SK-N-SH treated with all-trans-retinoic acid at 6 μM for 48 hours (cell line): Measurements from ENCODE around the gene ULK4.

Experiments
- ATAC-seq: fragments of 200-7000 bp; cut with Tn5 transposase; 3 replicates; pipeline ENCODE4 v1.9.1; 2020; ENCODE audit warnings: mild to moderate bottlenecking, moderate library complexity
- ARNTL ChIP-seq: fragments of 450-650 bp; formaldehyde crosslinking; IDR thresholded peaks from 2 replicates; pipeline ENCODE4 v1.5.0; 2020; ENCODE audit warnings: low read depth, mild to moderate bottlenecking, moderate library complexity, borderline replicate concordance
- BACH2 ChIP-seq: fragments of 250-450 bp; sonication (Bioruptor Pico); IDR thresholded peaks from 2 replicates; pipeline ENCODE4 v1.9.0; 2021; ENCODE audit warnings: mild to moderate bottlenecking, borderline replicate concordance
- ESRRG ChIP-seq: fragments of 250-450 bp; sonication (Bioruptor Pico); IDR thresholded peaks from 2 replicates; pipeline ENCODE4 v1.6.1; 2021; ENCODE audit warnings: mild to moderate bottlenecking
- GLIS3 ChIP-seq: fragments of 250-450 bp; sonication (Bioruptor Pico); IDR thresholded peaks from 2 replicates; pipeline ENCODE4 v1.5.0; 2020; ENCODE audit warnings: mild to moderate bottlenecking, moderate library complexity
- ISL1 ChIP-seq: fragments of 250-450 bp; sonication (Bioruptor Pico); IDR thresholded peaks from 2 replicates; pipeline ENCODE4 v2.1.2; 2022; ENCODE audit warnings: mild to moderate bottlenecking, moderate library complexity
- OSR1 ChIP-seq: fragments of 250-450 bp; sonication (Bioruptor Pico); IDR thresholded peaks from 2 replicates; pipeline ENCODE4 v1.8.0; 2022; ENCODE audit warnings: moderate library complexity, mild to moderate bottlenecking, inconsistent platforms
- PPARA ChIP-seq: fragments of 250-450 bp; sonication (Bioruptor Pico); IDR thresholded peaks from 2 replicates; pipeline ENCODE4 v1.5.0; 2020; ENCODE audit warnings: mild to moderate bottlenecking, borderline replicate concordance
- RARB ChIP-seq: fragments of 250-450 bp; sonication (Bioruptor Pico); IDR thresholded peaks from 2 replicates; pipeline ENCODE4 v1.8.0; 2021; ENCODE audit warnings: mild to moderate bottlenecking, moderate library complexity
- TCF4 ChIP-seq: fragments of 250-450 bp; sonication (Bioruptor Pico); IDR thresholded peaks from 2 replicates; pipeline ENCODE4 v1.8.0; 2021; ENCODE audit warnings: mild to moderate bottlenecking, moderate library complexity, borderline replicate concordance
- TOX ChIP-seq: fragments of 250-450 bp; sonication (Bioruptor Pico); IDR thresholded peaks from 2 replicates; pipeline ENCODE4 v1.8.0; 2021; ENCODE audit warnings: mild to moderate bottlenecking, moderate library complexity, borderline replicate concordance
- ZC3H10 ChIP-seq: fragments of 250-450 bp; sonication (Bioruptor Pico); IDR thresholded peaks from 2 replicates; pipeline ENCODE4 v1.5.1; 2021; ENCODE audit warnings: mild to moderate bottlenecking, moderate library complexity
- ZFP3 ChIP-seq: fragments of 250-450 bp; sonication (Bioruptor Pico); IDR thresholded peaks from 2 replicates; pipeline ENCODE4 v1.5.0; 2020; ENCODE audit warnings: mild to moderate bottlenecking, moderate library complexity
- ZFP30 ChIP-seq: fragments of 450-650 bp; formaldehyde crosslinking; IDR thresholded peaks from 2 replicates; pipeline ENCODE4 v1.5.0; 2022; ENCODE audit warnings: mild to moderate bottlenecking, moderate library complexity
- ZNF70 ChIP-seq: fragments of 450-650 bp; formaldehyde crosslinking; IDR thresholded peaks from 2 replicates; pipeline ENCODE4 v1.5.0; 2020; ENCODE audit warnings: mild to moderate bottlenecking, moderate library complexity
- ZNF8 ChIP-seq: fragments of 450-650 bp; formaldehyde crosslinking; IDR thresholded peaks from 2 replicates; pipeline ENCODE4 v1.5.0; 2020; ENCODE audit warnings: mild to moderate bottlenecking, moderate library complexity
- TF ChIP-seq, protein P1 (sequence below): fragments of 250-450 bp; sonication (Bioruptor Pico); IDR thresholded peaks from 2 replicates; pipeline ENCODE4 v1.5.1; 2021; ENCODE audit warnings: mild to moderate bottlenecking, moderate library complexity
- TF ChIP-seq, protein P2 (sequence below): fragments of 250-450 bp; sonication (Bioruptor Pico); IDR thresholded peaks from 2 replicates; pipeline ENCODE4 v1.5.1; 2020; ENCODE audit warnings: low read depth, mild to moderate bottlenecking, moderate library complexity
- TF ChIP-seq, protein P3 (sequence below): fragments of 250-450 bp; sonication (Bioruptor Pico); IDR thresholded peaks from 2 replicates; pipeline ENCODE4 v1.8.0; 2020; ENCODE audit warnings: mild to moderate bottlenecking, moderate library complexity, borderline replicate concordance
- TF ChIP-seq, protein P4 (sequence below): fragments of 250-450 bp; sonication (Bioruptor Pico); IDR thresholded peaks from 2 replicates; pipeline ENCODE4 v1.8.0; 2021; ENCODE audit warnings: low read depth, mild to moderate bottlenecking, moderate library complexity, borderline replicate concordance
- TF ChIP-seq, protein P5 (sequence below): fragments of 250-450 bp; sonication (Bioruptor Pico); IDR thresholded peaks from 2 replicates; pipeline ENCODE4 v1.5.0; 2020; ENCODE audit warnings: mild to moderate bottlenecking, moderate library complexity

ULK4 gene

DNA sequence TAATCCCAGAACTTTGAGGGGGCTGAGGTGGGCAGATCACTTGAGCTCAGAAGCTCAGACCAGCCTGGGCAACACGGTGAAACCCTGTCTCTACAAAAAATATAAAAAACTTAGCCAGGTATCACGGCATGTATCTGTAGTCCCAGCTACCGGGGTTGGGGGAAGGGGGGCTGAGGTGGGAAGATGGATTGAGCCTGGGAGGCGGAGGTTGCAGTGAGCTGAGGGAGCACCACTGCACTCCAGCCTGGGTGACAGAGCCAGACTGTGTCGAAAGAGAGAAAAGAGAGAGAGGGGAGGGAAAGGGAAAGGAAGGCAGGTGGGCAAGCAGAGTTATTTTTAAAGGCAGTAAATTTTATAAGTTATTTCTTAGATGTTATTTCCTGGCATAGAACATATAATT, 368.1 kb downstream of the ULK4 start:
- ATAC-seq = no peak
- no peak for TF ChIP-seq TOX (CRISPR knock-in tag)
- TF ChIP-seq, protein P1, sequence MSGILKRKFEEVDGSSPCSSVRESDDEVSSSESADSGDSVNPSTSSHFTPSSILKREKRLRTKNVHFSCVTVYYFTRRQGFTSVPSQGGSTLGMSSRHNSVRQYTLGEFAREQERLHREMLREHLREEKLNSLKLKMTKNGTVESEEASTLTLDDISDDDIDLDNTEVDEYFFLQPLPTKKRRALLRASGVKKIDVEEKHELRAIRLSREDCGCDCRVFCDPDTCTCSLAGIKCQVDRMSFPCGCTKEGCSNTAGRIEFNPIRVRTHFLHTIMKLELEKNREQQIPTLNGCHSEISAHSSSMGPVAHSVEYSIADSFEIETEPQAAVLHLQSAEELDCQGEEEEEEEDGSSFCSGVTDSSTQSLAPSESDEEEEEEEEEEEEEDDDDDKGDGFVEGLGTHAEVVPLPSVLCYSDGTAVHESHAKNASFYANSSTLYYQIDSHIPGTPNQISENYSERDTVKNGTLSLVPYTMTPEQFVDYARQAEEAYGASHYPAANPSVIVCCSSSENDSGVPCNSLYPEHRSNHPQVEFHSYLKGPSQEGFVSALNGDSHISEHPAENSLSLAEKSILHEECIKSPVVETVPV = no peak
- TF ChIP-seq ZFP30 (CRISPR knock-in tag) = no peak
- TF ChIP-seq, protein P2, sequence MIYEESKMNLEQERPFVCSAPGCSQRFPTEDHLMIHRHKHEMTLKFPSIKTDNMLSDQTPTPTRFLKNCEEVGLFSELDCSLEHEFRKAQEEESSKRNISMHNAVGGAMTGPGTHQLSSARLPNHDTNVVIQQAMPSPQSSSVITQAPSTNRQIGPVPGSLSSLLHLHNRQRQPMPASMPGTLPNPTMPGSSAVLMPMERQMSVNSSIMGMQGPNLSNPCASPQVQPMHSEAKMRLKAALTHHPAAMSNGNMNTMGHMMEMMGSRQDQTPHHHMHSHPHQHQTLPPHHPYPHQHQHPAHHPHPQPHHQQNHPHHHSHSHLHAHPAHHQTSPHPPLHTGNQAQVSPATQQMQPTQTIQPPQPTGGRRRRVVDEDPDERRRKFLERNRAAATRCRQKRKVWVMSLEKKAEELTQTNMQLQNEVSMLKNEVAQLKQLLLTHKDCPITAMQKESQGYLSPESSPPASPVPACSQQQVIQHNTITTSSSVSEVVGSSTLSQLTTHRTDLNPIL (CRISPR knock-in tag) = no peak
- TF ChIP-seq BACH2 (CRISPR knock-in tag) = no peak
- TF ChIP-seq ZFP3 (CRISPR knock-in tag) = no peak
- no peak for TF ChIP-seq ZNF70 (CRISPR knock-in tag)
- TF ChIP-seq, protein P3, sequence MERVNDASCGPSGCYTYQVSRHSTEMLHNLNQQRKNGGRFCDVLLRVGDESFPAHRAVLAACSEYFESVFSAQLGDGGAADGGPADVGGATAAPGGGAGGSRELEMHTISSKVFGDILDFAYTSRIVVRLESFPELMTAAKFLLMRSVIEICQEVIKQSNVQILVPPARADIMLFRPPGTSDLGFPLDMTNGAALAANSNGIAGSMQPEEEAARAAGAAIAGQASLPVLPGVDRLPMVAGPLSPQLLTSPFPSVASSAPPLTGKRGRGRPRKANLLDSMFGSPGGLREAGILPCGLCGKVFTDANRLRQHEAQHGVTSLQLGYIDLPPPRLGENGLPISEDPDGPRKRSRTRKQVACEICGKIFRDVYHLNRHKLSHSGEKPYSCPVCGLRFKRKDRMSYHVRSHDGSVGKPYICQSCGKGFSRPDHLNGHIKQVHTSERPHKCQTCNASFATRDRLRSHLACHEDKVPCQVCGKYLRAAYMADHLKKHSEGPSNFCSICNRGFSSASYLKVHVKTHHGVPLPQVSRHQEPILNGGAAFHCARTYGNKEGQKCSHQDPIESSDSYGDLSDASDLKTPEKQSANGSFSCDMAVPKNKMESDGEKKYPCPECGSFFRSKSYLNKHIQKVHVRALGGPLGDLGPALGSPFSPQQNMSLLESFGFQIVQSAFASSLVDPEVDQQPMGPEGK (CRISPR knock-in tag) = no peak
- no peak for TF ChIP-seq ZC3H10 (CRISPR knock-in tag)
- TF ChIP-seq ISL1 = no peak
- TF ChIP-seq, protein P4, sequence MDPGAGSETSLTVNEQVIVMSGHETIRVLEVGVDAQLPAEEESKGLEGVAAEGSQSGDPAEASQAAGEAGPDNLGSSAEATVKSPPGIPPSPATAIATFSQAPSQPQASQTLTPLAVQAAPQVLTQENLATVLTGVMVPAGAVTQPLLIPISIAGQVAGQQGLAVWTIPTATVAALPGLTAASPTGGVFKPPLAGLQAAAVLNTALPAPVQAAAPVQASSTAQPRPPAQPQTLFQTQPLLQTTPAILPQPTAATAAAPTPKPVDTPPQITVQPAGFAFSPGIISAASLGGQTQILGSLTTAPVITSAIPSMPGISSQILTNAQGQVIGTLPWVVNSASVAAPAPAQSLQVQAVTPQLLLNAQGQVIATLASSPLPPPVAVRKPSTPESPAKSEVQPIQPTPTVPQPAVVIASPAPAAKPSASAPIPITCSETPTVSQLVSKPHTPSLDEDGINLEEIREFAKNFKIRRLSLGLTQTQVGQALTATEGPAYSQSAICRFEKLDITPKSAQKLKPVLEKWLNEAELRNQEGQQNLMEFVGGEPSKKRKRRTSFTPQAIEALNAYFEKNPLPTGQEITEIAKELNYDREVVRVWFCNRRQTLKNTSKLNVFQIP = no peak
- TF ChIP-seq RARB (CRISPR knock-in tag) = no peak
- no peak for TF ChIP-seq GLIS3 (CRISPR knock-in tag)
- no peak for TF ChIP-seq ESRRG
- TF ChIP-seq ARNTL (CRISPR knock-in tag) = no peak
- TF ChIP-seq, protein P5, sequence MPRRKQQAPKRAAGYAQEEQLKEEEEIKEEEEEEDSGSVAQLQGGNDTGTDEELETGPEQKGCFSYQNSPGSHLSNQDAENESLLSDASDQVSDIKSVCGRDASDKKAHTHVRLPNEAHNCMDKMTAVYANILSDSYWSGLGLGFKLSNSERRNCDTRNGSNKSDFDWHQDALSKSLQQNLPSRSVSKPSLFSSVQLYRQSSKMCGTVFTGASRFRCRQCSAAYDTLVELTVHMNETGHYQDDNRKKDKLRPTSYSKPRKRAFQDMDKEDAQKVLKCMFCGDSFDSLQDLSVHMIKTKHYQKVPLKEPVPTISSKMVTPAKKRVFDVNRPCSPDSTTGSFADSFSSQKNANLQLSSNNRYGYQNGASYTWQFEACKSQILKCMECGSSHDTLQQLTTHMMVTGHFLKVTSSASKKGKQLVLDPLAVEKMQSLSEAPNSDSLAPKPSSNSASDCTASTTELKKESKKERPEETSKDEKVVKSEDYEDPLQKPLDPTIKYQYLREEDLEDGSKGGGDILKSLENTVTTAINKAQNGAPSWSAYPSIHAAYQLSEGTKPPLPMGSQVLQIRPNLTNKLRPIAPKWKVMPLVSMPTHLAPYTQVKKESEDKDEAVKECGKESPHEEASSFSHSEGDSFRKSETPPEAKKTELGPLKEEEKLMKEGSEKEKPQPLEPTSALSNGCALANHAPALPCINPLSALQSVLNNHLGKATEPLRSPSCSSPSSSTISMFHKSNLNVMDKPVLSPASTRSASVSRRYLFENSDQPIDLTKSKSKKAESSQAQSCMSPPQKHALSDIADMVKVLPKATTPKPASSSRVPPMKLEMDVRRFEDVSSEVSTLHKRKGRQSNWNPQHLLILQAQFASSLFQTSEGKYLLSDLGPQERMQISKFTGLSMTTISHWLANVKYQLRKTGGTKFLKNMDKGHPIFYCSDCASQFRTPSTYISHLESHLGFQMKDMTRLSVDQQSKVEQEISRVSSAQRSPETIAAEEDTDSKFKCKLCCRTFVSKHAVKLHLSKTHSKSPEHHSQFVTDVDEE (CRISPR knock-in tag) = no peak
- TF ChIP-seq PPARA = no peak
- no peak for TF ChIP-seq ZNF8 (CRISPR knock-in tag)
- no peak for TF ChIP-seq TCF4 (CRISPR knock-in tag)
- no peak for TF ChIP-seq OSR1 (CRISPR knock-in tag)

DNA sequence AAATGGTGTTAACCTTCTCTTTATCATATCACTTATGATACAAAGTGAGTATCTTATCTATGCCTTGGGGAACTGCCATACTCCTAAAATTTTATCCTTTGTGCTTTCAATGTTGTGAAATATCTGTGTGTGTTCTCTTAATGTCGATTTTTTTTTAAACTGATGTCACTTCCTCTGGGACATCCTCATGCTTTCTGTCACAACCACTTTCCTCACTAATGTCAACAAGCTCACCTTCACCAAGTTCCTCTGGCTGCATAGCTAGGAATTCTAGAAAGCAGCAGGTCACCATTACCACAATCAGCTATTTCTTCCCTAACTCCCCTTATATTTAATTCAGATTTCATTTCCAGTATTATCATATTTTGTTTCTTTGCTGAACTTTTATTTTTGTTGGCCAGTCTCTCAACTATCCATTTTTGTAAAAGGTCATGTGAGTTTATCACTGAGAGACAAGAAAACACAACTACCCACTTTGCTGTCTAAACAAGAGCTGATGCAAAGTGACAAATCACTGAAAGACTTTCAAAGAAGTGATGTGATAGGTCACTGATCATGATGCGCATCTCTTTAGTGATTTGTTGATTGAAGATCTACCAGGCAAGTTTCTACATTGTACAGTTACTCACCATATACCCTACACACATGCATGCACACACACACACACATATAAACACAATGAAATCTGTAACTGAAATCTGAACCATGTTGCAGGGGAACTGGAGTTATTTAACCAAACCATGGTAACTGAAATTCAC, 369.0 kb downstream of the ULK4 start:
- no peak for ATAC-seq
- TF ChIP-seq ESRRG (no peak), ZC3H10 (CRISPR knock-in tag) (no peak), TOX (CRISPR knock-in tag) (no peak), GLIS3 (CRISPR knock-in tag) (no peak), ZFP3 (CRISPR knock-in tag) (no peak), ZFP30 (CRISPR knock-in tag) (no peak), ARNTL (CRISPR knock-in tag) (no peak), ISL1 (no peak)
- TF ChIP-seq, protein P4 = no peak
- TF ChIP-seq, protein P1 = no peak
- TF ChIP-seq, protein P3 (CRISPR knock-in tag) = no peak
- TF ChIP-seq, protein P5 (CRISPR knock-in tag) = no peak
